Fibroblast of the conjunctiva (primary cell): ENCODE measurements around the gene ITPA.

Experiments used
- DNase-seq: peaks from one replicate; pipeline ENCODE4 v3.0.0-alpha.2; 2010; ENCODE audit warnings: low read depth

ITPA gene

DNA sequence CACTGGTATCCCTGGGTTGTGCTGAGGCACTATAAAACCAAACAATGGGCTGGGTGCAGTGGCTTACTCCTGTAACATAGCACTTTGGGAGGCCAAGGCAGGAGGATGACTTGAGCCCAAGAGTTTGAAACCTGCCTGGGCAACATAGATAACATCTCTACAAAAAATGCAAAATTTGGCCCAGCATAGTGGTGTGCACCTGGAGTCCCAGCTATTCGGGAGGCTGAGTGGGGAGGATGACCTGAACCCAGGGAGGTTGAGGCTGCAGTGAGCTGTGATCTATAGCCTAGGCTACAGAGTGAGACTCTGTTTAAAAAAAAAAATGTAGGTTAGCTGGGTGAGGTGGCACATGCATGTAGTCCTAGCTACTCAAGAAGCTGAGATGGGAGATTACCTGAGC is 37.4 kb downstream of the ITPA start:
- DNase-seq, result no peak

DNA sequence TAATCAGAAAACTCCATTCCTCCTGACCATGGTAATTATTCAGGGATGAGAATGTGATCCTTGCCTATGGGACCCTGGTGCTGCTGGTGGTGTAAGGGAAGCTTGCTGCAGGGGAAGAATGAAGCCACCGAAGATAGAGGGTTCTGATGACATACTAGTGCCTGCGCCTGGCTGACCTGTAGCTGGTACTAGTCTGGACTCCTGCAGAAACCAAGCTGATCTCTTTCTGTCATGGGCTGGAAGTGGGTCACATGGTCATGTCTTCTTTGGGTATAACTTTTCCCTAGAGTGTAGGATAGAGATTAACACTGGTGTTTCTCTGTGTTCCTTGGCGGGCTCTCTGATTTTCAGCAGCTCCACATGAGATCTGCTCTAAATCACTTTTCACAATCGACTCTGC is 38.3 kb downstream of the ITPA start:
- DNase-seq, result no peak

DNA sequence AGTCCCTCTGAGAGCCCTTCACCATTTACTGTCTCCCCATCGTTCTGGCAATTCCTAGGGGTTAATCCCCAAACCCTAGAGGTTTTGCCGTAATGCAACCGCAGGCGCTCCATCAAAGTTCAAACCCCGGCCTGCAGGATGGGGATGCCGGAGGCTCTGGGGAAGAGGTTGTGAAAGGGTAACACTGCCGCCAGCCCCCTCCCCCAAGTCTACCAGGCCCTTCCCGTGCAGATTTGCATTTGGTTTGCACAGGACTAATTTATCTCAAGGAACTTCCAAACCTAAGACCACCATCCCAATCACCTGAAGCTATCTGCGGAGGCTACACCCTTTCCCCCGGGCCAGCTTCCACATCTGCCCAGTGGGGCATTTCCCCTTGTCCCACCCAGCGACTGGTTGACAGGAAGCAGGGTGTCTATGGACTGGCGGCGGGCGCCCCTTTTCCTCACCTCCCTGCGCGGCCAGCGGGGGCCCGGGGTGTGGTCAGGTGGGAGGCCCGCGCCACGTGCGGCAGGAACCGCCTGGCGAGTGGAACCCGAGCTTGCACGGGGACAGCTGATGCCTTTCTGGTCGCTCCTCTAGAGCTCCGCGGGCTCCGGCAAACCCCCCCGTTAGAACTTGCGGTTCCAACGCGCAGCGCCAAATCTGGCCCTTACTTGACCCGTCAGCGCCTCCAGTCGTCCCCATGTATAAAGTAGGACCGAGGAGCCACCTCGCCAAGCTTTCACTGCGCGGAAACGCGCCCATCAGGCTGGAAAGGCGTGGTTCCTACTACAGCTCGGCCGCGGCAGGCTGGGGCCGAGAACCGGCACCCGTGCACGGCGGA is 39.1 kb downstream of the ITPA start:
- no peak for DNase-seq

- DNase-seq, result no peak
Measured at GRCh38 chr20:3248993-3249347, 39.7 kb downstream of the ITPA start.

DNA sequence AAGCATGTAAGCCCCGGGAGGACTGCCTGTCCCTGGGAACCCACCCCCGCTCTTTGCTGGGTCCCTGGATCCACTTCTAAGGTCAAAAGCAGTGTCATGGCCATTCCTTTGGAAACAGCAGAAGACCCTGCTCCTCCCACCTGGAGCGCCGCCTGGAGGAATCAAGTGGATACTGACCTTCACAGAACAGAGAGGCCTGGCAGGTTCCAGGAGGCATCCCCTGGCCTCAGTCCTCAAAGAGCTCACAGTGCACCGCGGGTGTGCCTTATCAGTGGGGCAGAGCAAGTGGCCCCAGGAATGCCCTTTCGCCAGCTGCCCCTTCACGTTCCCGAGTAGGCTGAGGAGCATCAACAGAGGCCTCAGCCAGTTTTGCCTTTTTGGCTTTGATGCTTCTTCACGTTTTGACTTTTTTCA is 40.8 kb downstream of the ITPA start:
- no peak for DNase-seq

DNA sequence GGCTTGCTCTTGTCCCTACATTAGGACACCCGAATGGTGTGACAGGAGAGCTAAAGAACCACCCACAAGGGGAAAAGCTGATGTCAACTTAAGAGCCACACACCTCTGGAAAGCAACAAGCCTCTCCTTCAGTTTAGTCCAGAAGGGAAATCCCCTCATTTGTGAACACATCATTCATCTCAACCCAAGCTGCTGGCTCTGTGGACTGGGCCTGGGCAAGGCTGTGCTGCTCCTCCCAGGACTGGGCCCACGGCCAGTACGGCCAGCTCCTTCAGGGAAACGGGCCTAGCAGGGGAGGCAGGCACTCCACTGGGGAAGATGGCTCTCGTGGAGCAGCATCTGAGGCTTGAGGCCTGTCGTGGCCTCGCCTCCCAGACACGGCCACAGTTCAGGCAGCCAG is 42.5 kb downstream of the ITPA start:
- no peak for DNase-seq

GRCh38 chr20:3255728-3256127 is 46.4 kb downstream of the ITPA start:
- no peak for DNase-seq

- DNase-seq, result no peak
Measured at GRCh38 chr20:3258429-3258828, 49.1 kb downstream of the ITPA start.

DNA sequence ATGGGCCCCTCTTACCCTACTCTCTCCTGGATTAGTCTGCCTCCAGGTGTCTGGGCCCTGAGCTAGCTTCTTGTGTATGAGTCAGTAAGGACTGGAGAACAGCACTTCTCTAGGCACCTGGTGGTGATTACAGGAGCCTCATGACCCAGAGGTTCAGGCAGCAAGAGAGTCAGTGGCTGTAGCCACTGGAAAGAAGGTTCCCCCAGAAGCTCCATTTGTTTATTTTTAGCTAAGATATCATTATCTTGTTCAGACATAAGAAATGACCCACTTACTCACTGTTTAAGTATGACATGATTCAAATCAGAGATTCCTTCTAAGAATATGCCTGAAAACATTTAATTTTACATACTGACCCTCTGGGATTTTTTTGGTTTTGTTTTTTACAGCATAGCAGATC is 53.3 kb downstream of the ITPA start:
- no peak for DNase-seq

- DNase-seq, result no peak
Measured at GRCh38 chr20:3270051-3270450, 60.8 kb downstream of the ITPA start.

- no peak for DNase-seq
Measured at GRCh38 chr20:3273371-3273770, 64.1 kb downstream of the ITPA start.
